Subcutaneous abdominal adipose tissue (tissue), 5 donors: ENCODE results near the gene GIPC2.
"Not testable (repeated sequence)": the region's sequence is repeated elsewhere in the genome, so short reads cannot be mapped to it uniquely, and the experiment has no call there.

Experiments
- H3K27ac ChIP-seq: one replicate; pipeline ENCODE4 v1.7.0; 2013; ENCODE audit warnings: low read depth, mild to moderate bottlenecking, inconsistent platforms, low read length, moderate library complexity
- H3K27me3 ChIP-seq, 5 donors: one replicate each; pipeline ENCODE4 v1.7.0; 2013; ENCODE audit warnings: low read length in 5 of 5, inconsistent platforms in 1 of 5; ENCODE audit not compliant: control insufficient read depth in 5 of 5, insufficient read depth in 4 of 5
- H3K36me3 ChIP-seq, 5 donors: one replicate each; pipeline ENCODE4 v1.7.0; 2013; ENCODE audit warnings: low read length in 5 of 5; ENCODE audit not compliant: control insufficient read depth in 5 of 5, insufficient read depth in 5 of 5
- H3K4me1 ChIP-seq, 5 donors: one replicate each; pipeline ENCODE4 v1.7.0; 2013; ENCODE audit warnings: low read length in 5 of 5, mild to moderate bottlenecking in 3 of 5, moderate library complexity in 1 of 5; ENCODE audit not compliant: control insufficient read depth in 5 of 5, insufficient read depth in 5 of 5
- H3K4me3 ChIP-seq, 5 donors: one replicate each; pipeline ENCODE4 v1.7.0; 2013; ENCODE audit warnings: low read length in 5 of 5, low read depth in 1 of 5
- H3K9ac ChIP-seq, 5 donors: one replicate each; pipeline ENCODE4 v1.7.0; 2013; ENCODE audit warnings: low read length in 5 of 5, mild to moderate bottlenecking in 4 of 5, moderate library complexity in 3 of 5
- H3K9me3 ChIP-seq, 5 donors: one replicate each; pipeline ENCODE4 v1.7.0; 2013; ENCODE audit warnings: low read length in 5 of 5; ENCODE audit not compliant: control insufficient read depth in 5 of 5
- donor health status: healthy.
- donor health status: healthy.
- donor health status: healthy.
- donor health status: healthy.
- donor health status: healthy.

GIPC2 gene

GRCh38 chr1:78061825-78062523, 16.2 kb downstream of the GIPC2 start:
- H3K4me3 ChIP-seq: no peak overlapping the region
- H3K9me3 ChIP-seq: no peaks in the 10 kb centered on the region
- H3K27ac ChIP-seq: no peak overlapping the region
- H3K9ac ChIP-seq: no peak overlapping the region
- no peaks in the 10 kb centered on the region for H3K27me3 ChIP-seq
- peaks cover 0 to 11% (median 0%) of the 10 kb centered on the region in 5 donors for H3K4me1 ChIP-seq
- no peaks in the 10 kb centered on the region for H3K36me3 ChIP-seq

- not testable (repeated sequence) for H3K27ac ChIP-seq, H3K4me3 ChIP-seq, H3K9me3 ChIP-seq, H3K36me3 ChIP-seq, H3K9ac ChIP-seq, H3K27me3 ChIP-seq
- peaks cover 0 to 18% (median 0%) of the 10 kb centered on the region in 5 donors for H3K4me1 ChIP-seq
Observed at GRCh38 chr1:78064886-78065285, 19.1 kb downstream of the GIPC2 start.

DNA sequence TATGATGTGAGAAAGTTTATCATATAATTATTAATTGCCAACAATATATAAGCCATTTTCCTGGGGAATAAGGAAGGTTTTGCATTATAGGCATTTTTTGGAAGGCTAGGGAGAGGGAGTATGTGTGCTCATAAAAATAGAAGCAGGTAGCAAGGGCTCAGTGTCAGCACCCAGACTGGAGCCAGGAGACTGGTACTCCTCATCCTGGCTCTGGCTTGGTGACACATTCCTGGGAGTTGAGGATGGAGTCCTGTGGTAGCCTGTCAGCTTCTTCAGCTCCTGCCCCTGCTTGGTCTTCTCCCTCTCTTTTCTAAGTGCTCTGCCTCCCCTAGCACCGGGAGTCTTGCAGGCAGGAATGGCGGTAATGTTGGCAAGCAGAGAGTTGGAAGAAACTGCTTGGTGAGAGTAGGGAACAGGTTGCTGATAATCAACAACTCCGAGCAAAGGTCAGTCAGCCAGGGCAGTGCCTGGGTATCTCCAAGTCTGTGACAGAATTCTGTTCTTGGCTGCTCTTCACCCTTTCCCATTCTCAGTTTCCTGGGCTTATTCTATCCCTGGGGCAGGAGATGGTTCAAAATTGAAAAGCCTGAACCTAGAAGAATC, 23.0 kb downstream of the GIPC2 start:
- no peak overlapping the region for H3K9ac ChIP-seq
- peaks cover 0 to 20% (median 0%) of the 10 kb centered on the region in 5 donors for H3K4me1 ChIP-seq
- H3K27ac ChIP-seq: peak overlapping the region; percentile 14
- no peaks in the 10 kb centered on the region for H3K9me3 ChIP-seq
- H3K4me3 ChIP-seq: no peak overlapping the region
- no peaks in the 10 kb centered on the region for H3K36me3 ChIP-seq
- H3K27me3 ChIP-seq: no peaks in the 10 kb centered on the region

DNA sequence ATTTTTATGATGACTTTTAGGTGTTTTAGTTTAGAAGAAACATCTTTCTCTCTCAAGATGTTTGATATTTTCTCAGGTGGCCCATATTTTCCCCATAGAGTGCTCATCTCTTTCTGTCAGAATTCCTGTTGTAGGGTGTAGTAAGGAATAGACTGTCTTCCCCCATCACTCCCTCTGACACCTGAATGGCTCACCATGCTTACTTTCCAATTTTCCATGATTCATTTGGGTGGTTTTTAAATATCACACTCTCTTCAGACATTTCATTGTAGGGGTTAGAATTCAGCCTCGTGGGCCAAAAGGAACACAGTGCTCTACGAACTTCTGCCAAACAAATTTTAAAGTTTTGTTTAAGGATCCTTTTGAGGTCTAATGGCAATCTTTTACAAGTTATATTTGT, 24.0 kb downstream of the GIPC2 start:
- Histone ChIP-seq H3K4me1 (peaks cover 0 to 19% (median 0%) of the 10 kb centered on the region in 5 donors), H3K36me3 (no peaks in the 10 kb centered on the region), H3K4me3 (no peak overlapping the region), H3K27ac (no peak overlapping the region), H3K9ac (no peak overlapping the region), H3K27me3 (no peaks in the 10 kb centered on the region), H3K9me3 (no peaks in the 10 kb centered on the region)

DNA sequence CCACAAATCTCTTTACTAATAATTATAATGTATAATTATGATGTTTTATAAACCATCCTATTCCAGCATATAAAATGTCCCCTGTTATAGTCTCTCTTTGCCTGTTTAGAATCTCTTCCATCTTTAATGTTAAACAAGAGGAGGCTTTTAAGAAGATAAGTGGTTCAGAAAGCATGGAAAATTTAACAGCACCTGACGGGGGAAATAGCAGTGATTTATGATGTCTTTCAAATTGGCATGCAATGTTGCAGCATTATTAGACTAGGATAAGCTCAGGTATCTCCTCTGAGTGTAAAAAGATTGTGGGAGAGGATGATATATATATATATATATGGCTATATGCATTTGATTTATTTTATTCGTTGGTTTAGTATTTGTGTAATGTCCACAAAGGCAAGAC, 24.4 kb downstream of the GIPC2 start:
- Histone ChIP-seq H3K4me3 (no peak overlapping the region), H3K9me3 (no peaks in the 10 kb centered on the region), H3K4me1 (peaks cover 0 to 22% (median 0%) of the 10 kb centered on the region in 5 donors), H3K27me3 (no peaks in the 10 kb centered on the region), H3K9ac (no peak overlapping the region), H3K27ac (no peak overlapping the region), H3K36me3 (no peaks in the 10 kb centered on the region)

DNA sequence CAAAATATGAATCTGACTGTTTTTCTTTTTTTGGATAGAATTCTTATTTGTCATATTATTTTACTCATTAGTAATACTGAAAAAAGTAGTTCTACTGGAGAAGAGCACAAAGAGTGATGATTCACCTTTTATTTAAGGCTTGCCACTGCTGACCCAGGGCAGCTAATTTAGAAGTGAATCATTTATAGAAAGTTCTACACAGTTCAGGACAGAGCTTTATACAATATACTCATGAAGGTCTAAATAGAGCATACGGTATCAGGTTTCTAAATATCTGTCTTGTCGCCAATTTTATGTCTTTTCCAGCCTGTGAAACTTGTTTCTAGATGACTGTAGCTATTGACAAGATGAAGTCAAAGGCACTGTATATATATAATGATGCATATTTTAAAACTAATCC, 25.0 kb downstream of the GIPC2 start:
- Histone ChIP-seq H3K4me1 (peaks cover 0 to 25% (median 0%) of the 10 kb centered on the region in 5 donors), H3K27me3 (no peaks in the 10 kb centered on the region), H3K9me3 (no peaks in the 10 kb centered on the region), H3K27ac (no peak overlapping the region), H3K36me3 (no peaks in the 10 kb centered on the region), H3K9ac (no peak overlapping the region), H3K4me3 (no peak overlapping the region)

- Histone ChIP-seq H3K27ac (no peak overlapping the region), H3K9me3 (no peaks in the 10 kb centered on the region), H3K36me3 (no peaks in the 10 kb centered on the region), H3K9ac (no peak overlapping the region), H3K27me3 (no peaks in the 10 kb centered on the region), H3K4me1 (peaks cover 0 to 33% (median 0%) of the 10 kb centered on the region in 5 donors), H3K4me3 (no peak overlapping the region)
Observed at GRCh38 chr1:78071696-78072095, 25.9 kb downstream of the GIPC2 start.

- H3K9ac ChIP-seq: no peak overlapping the region
- no peaks in the 10 kb centered on the region for H3K27me3 ChIP-seq
- H3K36me3 ChIP-seq: no peaks in the 10 kb centered on the region
- no peak overlapping the region for H3K4me3 ChIP-seq
- peaks cover 0 to 33% (median 0%) of the 10 kb centered on the region in 5 donors for H3K4me1 ChIP-seq
- no peaks in the 10 kb centered on the region for H3K9me3 ChIP-seq
- H3K27ac ChIP-seq: no peak overlapping the region
Observed at GRCh38 chr1:78072216-78072615, 26.4 kb downstream of the GIPC2 start.

DNA sequence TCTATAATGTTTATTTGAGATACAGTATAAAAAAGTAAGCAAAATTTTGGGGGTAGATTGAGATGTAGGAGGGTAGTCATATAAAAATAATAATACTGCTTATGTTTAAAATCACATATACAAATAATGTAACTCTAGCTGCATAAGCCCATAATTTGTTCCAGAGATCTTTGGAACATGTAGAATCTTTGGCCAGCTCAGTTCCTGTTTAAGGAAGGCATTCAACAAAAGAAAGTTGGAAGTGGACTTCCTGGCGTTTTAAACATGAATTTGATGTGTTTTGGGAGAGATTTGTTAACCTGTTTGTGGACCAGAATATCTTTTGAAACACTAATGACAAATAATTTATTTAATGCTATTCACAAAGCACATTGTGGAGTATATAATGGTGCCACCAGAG, 27.7 kb downstream of the GIPC2 start:
- Histone ChIP-seq H3K27me3 (no peaks in the 10 kb centered on the region), H3K9me3 (no peaks in the 10 kb centered on the region), H3K36me3 (no peaks in the 10 kb centered on the region), H3K4me3 (no peak overlapping the region), H3K9ac (no peak overlapping the region), H3K27ac (no peak overlapping the region), H3K4me1 (peaks cover 0 to 39% (median 0%) of the 10 kb centered on the region in 5 donors)

- H3K27me3 ChIP-seq: no peaks in the 10 kb centered on the region
- peaks cover 0 to 51% (median 0%) of the 10 kb centered on the region in 5 donors for H3K4me1 ChIP-seq
- H3K36me3 ChIP-seq: no peaks in the 10 kb centered on the region
- H3K27ac ChIP-seq: peak overlapping the region; percentile 56
- no peak overlapping the region for H3K4me3 ChIP-seq
- no peak overlapping the region for H3K9ac ChIP-seq
- no peaks in the 10 kb centered on the region for H3K9me3 ChIP-seq
Observed at GRCh38 chr1:78075621-78076020, 29.9 kb downstream of the GIPC2 start.
